NCI-H510A treated with DMSO at 0.1 percent for 48 hours (cell line): Measurements from ENCODE around the gene CD101.

Experiments used
- DNase-seq: peaks from one replicate; lab custom pipeline; 2025; lab: John Stamatoyannopoulos, UW

Gene CD101

DNA sequence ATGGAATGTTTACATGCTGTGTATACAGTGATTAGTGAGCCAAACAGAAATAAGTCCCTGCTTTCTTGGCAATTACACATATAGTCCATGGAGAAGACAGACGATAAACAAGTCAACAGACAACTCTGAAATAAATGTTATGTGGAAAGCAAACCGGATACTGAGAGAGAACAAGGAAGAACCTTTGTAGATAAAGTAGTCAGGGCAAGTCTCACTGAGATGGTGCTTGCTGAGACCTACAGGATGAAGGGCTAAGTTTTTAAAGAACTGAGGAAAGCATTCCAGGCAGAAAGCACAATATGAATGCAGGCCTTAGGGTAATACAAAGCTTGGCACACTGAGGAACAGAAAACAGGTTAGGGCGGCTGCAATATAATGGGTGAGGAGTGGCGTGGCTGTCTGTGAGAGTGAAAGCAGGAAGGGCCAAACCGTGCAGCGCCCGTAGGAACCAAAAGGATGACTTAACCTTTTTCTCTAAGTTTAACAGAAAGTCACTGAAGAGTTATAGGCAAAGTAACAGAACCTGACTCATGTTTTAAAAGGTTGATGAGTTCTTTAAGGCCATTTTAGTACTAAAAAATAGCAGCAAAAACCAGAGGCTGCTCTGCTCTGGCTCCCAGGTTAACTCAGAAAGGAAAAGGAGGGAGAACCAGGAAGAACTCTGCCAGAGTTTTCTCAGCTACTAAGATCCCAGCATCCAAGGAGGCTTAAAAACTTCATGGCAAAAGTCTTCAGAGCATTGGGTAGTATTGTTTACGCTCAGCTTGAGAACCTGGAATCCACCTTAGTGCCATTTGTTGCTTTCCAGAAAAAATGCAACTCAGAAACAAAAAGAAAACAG lies 49.9 kb downstream of the CD101 start:
- no peak for DNase-seq

DNA sequence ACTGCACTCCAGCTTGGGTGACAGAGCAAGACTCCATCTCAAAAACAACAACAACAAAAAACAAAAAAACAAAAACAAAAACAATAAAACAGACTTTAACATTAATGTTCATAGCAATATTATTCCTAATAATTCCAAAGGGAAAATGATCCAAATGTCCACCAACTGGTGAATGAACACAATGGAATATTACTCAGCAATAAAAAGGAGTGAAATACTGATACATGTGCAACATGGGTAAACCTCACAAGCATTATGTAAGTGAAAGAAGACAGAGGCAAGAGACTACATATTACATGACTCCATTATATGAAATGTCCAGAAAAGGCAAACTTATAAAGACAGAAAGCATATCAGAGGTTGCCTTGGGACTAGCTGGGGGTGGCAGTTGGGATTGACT lies 52.5 kb downstream of the CD101 start:
- DNase-seq: no peak

- DNase-seq: peak; percentile 35
Observed at GRCh38 chr1:117058810-117059209, 57.2 kb downstream of the CD101 start.

DNA sequence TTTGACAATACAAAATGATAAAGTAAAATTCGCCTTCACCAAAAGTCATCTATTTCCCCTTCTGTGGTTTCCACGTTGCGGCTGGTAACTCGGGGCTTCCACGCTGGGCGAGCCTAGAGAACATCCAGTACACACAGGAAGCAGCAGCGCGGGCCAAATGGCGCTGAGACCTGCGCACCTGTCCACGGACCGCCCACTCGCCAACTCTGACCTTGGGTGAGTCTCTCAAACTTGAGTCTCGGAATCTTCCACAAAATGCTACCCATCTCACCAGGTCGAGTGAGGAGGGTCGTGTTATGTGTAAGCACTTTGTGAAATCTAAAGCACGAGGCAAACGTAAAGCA lies 57.7 kb downstream of the CD101 start:
- DNase-seq: peak; percentile 85

DNA sequence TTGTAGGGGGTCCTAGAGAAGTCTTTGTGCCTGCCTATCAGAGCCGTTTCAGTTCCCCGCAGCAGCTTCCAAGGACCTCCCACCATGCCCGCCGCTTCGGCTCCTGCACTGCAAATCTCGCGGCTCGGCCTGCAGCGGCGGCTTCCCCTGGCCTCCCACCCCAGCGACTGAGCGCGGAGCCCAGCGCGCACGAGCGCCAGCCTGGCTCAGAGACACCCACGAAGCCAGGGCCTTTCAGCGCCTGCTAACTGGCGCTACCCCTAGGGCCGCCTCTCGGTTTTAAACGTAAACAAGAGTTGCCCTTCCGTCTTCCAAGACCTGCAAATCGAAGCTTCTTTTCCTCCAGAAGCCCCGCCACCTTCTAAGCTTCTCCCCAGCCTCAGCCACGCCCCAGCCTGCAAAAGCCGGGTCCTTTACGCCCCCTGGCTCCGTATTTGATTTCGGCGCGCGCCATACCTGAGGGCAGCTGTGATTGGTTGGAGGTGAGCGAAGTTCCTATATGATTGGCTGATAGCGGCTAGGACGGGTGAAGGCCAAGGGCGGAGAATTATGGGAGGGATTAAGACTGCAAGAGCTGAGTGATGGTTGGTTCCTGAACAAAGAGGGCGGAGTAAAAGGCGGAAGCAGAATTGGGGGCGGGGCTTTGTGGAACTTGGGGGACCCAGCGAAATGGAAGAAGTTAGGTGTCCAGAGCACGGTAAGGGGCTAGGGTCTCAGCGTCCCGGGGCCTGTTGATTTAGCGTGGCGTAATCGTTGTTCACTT lies 58.3 kb downstream of the CD101 start, which contains the start of gene TTF2:
TTF2 (plus strand) TSS at position 649 of the 763 bp plus-strand sequence; CDS start at position 670, 21 bp downstream.
- peak; percentile 99 for DNase-seq

DNA sequence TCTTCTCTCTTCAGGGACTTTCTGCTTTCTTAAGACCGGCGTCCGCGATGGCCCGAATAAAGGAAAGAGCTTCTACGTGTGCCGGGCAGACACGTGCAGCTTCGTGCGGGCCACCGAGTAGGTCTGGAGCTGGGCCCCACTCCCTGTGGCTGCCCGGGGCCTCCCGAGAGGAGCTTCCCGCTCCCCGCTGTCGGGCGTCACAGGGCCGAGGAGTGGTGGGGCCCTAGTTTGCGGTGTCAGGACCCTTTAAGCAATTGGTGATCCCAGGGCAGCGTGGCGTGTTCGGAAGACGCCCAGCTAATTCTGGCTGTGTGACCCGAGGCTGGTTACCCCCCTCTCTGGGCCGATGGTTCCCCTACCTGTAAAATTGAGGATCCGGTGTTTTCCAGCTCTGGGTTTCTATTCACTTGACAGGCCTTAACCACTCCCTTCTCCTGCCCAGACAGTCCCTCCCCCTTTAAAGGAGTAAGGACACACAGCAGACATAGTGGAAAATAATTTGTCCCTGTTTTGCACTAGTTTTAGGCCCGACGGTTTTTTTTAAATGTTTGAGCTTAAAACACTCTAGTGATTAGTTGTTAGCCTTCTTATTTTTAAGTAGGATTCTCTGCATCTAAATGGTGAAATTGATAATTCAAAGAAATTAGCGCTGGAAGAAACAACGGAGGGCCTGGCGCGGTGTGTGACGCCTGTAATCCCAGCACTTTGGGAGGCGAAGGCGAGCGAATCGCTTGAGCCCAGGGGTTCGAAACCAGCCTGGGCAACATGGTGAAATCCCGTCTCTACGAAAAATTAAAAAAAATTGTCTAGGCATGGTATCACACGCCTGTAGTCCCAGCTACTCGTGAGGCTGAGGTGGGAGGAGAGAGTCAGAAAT lies 59.1 kb downstream of the CD101 start:
- peak; percentile 31 for DNase-seq

DNA sequence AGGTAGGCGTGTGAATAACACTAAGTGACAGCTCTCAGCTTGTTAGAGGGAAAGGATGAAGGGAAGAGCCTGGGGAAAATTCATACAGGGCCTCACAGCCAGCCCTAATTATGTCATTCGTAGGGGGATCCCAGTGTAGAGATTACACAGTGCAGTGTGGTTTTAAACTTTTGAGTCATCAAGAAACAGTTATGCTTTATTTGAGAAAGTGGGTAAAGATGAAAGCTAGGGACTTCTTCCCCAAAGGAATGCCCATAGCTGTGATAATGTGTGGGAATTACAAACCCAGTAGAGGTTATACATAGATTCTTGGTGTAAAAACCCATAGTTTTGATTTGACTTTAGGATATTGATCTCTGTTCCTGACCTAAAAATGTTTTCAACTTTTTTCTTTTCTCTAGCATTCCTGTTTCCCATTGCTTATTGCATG lies 60.4 kb downstream of the CD101 start:
- no peak for DNase-seq

- no peak for DNase-seq
Observed at GRCh38 chr1:117066367-117066766, 64.8 kb downstream of the CD101 start.

- DNase-seq: peak; percentile 42
Observed at GRCh38 chr1:117067533-117068370, 66.2 kb downstream of the CD101 start.

GRCh38 chr1:117068580-117068979 lies 67.0 kb downstream of the CD101 start:
- no peak for DNase-seq

DNA sequence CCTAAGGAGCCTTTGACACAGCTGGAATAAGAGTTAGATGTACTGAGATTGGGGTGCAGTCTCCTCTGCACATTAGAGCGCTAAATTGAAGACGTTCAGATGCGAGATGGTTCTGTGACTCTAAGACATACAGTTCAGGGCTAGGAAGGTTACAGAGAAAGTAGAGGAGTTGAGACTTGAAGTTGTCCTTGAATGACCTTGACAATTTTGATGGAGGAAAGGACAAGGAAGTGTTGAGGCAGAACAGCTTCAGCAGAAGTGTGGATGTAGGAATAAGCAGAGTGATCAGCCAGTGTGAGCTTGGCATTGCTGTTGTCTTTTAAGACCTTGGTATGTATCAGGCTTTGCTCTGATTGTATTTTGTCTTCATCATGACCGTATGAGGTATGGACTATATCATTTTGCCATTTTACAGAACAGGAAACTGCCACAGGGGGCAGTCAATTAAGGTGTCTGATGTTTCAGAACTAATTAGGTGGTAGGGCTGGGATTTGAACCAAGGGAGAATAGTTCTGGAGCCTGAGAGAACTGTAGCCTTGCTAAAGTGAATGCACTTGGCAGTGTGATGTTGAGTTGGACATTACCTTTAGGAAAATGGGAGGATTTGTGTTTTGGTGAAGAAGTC lies 67.8 kb downstream of the CD101 start:
- no peak for DNase-seq

DNA sequence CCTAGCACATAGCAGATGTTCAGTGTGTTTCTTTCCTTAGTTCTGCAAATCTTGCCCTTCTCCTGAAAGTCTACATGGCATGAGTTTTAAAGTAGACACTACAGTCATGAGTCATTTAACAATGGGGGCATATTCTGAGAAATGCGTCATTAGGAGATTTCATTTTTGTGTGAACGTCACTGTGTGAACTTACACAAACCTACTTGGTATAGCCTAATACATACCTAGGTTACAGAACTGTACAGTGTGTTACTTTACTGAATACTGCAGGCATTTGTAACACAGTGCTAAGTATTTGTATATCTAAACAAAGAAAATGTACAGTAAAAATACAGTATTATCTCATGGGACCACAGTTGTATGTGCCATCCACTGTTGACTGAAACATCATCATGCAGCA lies 68.6 kb downstream of the CD101 start:
- no peak for DNase-seq

GRCh38 chr1:117076648-117077047 lies 75.1 kb downstream of the CD101 start:
- DNase-seq: no peak

DNA sequence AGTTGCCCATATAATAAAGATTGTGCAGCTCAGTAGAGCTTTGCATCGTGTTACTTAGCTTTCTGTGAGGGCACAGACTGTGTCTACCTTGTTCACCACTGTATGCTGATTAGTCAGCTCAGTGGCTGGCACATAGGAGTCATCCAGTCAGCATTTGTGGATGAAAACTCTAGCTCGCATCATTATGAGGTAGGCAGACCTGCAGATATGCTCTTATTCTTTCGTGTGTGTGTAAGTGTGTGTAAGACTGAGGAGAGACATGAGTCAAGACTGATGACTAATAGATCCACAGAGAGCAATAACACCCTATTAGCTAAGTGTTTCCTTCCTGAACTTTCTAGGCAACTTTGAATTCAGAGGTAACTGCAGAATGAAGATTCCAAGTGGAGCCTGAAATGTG lies 75.7 kb downstream of the CD101 start:
- DNase-seq: no peak

GRCh38 chr1:117079737-117080136 lies 78.2 kb downstream of the CD101 start:
- DNase-seq: no peak

DNA sequence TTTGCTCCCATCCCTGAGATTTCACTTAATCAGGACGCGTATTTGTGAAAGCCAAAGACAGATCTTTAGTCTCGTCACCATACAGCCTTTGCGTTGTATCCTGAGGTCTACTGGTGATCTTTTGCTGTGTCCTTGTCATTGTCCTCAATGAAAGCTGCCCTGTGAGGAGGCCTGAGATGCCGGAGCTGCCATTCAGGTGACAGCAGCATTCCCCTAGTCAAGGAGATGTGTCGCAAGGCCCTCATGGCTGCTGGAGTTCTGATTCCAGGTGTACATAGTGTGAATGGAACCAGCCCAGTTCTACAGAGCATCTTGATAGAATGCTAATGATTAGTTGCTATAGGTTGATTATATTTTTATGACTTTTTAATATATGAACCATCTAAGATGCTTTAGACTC lies 82.7 kb downstream of the CD101 start:
- no peak for DNase-seq
